NK-92 (cell line): ENCODE data around the gene NXN.
"Not testable (repeated sequence)": the region's sequence is repeated elsewhere in the genome, so short reads cannot be mapped to it uniquely, and the experiment has no call there.

Source experiments
- DNase-seq: peaks from one replicate; lab custom pipeline; 2025; ENCODE audit not compliant: unreplicated experiment; lab: John Stamatoyannopoulos, UW

The NXN gene

DNA sequence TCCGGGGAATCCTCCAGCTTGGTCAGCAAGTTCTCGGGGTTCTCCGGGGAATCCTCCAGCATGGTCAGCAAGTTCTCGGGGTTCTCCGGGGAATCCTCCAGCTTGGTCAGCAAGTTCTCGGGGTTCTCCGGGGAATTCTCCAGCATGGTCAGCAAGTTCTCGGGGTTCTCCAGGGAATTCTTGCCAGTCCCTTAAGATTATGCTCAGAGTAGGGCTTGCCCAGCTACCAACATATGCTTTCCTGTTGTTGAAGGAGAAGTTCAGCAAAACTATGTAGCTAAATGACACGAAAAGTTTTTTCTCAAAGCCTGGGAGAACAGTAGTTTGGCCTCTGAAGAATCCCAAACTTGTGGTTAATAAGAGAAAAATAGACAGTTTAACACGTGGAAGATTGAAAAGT lies 112.3 kb downstream of the NXN start:
- DNase-seq = not testable (repeated sequence)

DNA sequence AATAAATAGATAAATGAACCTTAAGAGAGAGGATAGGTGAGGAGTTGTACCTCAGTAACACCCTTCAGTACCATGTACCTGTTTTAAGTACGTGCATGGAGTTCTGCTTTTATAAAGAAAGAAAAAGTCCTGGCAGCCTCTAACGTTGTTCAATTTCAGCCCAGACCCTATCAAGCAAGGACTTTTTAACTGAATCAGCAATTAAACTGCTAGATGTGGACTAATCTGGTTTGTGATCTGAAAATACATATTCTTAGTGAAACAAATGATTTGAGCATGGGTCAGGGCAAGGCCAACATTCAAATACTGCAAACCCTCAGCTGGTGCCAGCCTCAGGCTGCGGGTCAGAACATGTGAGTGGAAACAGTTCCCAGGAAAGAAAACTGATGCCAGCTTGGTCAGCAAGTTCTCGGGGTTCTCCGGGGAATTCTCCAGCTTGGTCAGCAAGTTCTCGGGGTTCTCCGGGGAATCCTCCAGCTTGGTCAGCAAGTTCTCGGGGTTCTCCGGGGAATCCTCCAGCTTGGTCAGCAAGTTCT lies 112.9 kb downstream of the NXN start:
- DNase-seq = no peak

DNA sequence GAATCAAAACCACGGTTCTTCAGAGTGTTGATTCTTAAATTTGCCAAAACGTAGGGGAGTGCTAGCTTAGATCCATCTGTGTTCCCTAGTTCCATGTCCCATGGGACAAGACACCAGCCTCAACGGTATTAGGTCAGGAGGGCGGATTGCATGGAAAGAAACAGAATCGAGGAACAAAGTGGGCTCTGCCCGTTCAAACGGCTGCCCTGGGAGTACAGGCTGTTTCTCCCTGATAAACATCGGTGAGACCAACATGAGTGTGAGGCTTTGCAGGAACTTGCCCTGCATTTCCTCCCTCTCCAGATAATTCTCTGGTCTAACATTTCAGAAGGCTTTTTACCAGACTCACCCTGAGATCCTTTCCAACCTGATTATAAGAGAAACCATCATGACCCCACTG lies 115.3 kb downstream of the NXN start:
- DNase-seq = no peak

DNA sequence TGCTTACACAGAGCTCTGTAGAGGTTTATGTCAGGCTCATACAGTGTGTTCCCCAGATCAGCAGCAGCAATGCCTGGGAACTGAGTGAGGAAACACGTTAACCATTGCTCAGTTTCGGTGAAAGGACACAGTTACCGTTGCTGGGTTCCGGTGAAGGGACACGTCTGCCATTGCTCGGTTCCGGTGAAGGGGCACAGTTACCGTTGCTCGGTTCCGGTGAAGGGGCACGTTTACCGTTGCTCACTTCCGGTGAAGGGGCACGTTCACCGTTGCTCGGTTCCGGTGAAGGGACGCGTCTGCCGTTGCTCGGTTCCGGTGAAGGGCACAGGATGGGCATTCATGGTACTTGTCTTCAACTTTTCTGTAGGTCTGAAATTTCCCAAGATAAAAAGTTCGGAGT lies 115.7 kb downstream of the NXN start:
- no peak for DNase-seq

DNA sequence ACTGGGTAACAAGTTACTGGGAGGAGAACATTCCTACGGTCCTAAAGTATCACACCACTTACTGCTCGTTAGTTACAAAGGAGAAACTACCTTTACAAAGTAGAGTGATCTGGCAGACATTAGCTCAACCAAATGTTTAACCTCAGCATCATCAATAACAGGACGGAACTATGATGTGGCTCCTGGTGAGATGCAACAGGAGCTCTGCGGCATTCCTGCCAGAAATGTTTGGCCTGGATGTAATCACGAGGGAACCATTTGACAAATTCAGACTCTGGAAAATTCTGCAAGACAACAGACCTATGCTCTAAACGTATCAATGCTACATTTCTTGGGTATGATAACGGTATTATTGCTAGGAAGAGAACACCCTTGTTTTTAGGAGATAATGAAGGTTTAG lies 117.0 kb downstream of the NXN start:
- DNase-seq = no peak

DNA sequence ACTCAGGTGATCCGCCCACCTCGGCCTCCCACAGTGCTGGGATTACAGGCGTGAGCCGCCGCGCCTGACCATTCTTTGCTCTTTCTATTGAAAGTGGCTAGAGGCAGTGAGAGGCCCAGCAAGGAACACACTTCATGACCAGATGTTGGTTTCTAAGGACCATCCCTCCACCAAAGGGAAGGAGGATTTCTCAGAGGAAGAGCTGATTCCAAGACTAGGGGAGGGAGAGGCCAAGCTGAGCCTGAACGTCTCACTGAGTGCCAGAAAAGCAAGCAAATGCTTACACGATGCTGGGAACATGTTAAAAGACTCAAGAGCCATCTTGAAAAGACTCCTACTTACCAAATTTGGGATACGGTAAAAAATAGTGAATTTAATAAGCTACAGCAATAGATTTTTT lies 118.2 kb downstream of the NXN start:
- DNase-seq = no peak

DNA sequence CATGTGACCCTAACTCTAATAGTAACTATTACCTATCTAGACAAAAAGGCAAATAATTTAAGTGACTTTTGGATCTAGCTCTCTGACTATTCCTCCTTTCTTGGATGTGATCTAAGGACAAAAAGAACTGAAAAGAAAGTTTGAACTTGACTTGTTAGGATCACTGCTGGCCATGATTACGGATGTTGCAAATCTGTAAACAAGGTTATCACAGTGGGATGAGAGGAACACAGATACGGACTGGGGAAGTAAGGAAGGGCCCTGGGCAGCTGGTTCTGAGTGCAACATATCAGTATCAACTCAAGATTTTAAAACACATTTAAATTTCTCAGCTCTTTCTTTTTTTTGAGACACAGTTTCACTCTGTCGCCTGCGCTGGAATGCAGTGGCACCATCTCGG lies 118.8 kb downstream of the NXN start:
- DNase-seq = no peak

DNA sequence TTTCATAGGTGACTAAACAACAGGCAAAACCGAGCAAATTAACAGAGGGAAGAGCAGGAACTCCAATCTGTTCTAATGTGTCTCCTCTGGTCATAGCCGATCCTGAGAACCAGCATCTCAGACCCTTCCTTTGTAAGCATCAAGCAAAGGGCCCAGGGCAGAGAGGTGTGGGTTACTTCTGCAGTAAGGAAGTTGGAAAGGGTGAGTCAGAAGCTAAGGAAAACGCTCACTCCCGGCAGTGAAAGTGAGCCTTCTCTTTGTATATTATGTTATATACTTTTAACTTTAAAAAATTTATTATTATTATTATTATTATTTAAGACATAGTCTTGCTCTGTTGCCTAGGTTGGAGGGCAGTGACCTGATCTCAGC lies 119.8 kb downstream of the NXN start:
- DNase-seq = no peak

DNA sequence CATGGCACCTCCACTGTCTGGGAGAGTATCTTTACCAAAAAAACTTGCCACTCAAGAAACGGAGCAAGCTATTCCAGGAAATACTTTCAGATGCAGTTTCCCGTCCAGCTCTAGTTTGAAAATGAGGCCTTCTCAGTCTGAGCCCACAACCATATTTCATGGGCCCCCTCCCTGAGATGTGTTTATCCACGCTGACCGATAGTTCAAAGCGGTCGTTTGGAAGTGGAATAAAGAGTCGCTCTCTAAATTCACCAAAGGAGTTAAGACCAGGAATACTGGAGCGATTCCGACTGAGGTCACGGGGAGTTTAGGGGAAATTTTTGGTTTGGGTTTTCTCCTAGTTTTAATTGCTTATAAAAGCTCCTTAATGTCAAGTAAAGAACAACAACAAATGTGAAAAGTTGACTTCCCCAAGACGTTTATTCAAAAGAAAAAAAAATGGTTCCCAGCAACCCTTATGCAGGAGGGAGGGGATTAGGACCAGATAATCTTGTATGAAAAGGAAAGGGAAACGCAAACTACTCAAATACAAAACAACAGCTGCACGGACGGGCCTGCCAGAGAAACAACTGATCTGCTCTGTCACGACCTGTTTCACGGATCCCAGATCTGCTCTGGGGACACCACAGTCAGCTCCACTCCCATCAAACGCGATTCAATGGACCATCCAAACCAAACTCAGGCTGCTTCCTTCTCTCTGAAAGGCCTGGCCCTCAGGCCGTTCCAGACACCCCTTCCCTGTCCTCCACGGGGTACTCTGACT lies 120.3 kb downstream of the NXN start:
- DNase-seq = no peak

DNA sequence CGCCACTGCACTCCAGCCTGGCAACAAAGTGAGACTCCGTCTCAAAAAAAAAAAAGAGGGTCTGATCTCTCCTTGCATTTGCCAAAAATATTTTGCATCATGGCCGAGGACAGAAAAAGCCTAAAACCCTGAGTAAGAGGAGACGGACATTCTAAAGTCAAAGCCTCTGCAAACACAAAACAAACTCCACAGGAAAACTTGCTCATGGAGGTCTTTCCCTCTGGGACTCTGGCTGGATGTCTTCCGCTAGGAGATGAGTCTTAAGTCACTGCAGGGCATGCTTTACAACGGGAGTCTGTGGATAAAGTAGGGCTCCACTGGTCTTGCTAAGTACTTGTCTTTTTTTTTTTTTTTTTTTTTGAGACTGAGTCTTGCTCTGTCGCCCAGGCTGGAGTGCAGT lies 123.4 kb downstream of the NXN start:
- DNase-seq = no peak

DNA sequence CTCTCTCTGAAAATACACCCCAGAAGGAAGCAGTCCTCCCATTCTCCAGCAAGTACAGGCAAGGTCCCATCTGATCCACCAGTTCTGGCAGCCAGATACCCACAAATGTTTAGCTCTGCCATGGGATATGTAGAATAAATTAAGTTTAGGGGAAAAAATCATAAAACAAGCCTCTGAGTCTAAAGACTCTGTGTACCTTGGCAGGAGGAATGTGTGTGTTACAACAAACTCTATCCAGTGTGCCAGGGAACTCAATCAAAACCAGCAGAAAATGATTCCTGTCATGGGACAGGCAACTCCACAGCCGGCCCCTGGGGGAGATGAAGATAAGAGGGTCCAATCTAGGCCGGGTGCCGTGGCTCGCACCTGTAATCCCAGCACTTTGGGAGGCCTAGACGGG lies 124.0 kb downstream of the NXN start:
- no peak for DNase-seq

DNA sequence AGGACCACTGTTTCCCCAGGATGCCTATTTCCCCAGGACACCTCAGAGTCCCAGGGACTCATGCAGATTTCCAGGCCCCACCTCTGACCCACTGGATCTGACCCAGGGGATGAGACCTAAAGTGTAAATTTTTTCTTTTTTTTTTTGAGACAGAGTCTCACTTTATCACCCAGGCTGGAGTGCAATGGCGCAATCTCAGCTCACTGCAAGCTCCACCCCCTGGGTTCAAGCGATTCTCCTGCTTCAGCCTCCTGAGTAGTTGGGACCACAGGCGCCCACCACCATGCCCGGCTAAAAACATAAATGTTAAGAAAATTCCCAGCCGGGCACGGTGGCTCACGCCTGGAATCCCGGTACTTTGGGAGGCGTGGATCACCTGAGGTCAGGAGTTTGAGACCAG lies 126.7 kb downstream of the NXN start:
- DNase-seq = not testable (repeated sequence)

DNA sequence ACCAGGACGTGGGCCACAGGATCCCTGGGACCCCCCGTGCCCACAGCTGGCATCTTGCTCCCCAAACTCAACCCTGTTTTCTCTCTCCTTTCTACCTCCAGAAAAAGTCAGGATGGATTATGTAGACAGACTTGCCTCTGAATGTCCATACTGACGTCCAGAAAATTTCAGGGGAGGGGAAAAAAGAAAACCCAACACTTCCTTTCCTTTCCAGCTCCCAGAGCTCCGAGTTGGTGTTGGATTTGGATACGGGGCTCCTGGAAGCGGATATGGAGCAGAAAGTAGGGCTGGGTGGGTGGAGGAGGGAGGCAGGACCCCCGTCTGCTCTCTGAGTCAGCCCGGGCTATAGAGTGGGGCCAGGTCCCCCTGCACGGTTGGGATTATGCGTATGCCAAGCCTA lies 127.2 kb downstream of the NXN start:
- no peak for DNase-seq

DNA sequence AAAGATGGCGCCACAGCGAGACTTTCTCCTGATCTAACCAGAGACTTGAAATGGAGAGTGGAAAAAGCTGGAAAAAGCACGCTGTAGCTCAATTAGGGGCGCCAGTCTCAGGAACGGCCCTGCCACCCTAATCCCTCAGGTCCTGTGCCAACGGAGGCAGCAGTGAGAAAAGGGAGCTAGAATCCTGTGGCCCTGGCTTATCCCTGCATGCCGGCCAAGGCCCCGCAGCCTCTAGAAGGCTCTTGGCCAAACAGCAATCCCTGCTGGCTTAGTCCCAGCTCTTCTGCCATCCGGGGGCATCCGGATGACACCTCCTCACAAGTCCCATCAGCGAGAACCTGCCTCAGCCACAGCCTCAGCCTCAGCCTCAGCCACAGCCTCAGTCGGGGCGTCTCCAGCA lies 127.7 kb downstream of the NXN start:
- DNase-seq = no peak

DNA sequence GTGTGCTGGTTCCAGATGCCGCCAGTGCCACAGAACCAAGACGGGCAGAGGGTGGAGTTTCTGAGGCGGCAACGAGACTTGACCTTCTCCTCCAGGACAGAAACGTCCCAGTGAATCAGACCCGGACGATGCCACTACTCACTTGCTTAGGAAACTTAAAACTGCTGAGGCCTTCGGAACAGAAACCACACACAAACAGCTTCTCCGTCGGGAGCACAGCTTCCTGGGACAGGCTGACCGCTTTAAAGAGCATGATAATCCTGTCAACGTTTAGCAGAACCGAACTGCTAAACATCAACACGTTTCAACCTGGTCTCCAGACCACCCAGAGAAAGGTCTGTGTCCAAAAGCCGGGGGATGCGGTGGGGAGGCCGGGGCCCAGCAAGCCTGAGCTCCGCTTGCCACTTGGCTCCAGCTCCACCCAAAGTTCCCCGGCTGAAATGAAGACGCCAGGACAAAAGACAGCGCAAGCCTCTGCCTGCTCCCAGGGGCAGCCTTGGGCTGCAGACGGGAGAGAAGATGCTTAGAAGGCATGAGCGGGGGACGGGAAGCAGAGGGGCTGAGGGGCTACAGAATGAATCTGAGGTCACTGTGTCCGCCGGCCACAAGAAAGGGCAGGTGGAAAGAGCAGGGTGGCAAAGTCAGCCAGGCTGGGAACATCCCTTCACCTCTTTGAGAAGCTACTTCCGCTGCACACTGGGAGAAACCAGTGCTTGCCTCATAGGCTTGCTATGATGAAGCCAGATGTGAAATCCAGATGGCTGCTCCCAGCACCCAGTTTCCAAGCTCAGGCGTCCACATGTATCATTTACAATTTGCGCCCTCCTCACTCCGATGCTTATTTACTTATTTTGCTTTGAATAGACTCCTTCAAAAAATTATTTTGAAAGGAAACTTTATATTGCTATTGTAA lies 128.5 kb downstream of the NXN start:
- DNase-seq = no peak

DNA sequence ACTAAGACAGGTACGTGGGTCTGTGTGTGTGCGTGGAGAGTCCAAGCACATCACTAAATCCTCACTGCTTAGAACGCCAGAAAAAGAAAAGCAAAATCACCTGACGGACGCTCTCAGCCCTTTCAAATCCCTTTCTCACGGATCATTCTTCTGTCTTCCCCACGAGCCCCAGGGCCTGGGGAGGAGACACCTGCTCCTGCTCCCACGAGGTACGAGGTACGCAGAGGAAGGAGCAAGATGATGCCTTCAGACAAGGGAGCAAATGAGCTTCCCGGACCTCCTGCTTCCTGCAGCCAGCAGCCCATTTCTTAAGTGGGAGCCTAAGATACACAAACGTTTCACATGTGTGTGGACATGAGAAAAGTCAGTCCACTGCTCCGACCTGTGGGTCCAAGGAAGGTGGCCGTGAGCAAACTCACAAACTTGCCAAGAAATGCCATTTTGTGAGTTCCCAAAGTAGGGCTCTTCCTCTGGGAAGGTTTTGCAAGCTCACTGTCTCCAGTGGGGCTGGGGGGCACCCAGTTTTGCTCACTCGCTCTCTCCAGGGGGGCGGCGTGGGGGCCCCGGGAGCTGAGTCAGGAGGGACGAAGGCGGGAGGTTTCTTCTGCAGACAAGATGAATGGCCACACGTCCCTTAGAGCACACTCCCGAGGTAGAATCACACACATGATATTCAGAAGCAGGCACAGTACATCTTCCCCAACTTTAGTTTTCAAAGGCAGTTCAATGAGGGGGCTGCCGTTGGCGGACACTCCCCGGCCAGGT lies 129.3 kb downstream of the NXN start:
- no peak for DNase-seq

DNA sequence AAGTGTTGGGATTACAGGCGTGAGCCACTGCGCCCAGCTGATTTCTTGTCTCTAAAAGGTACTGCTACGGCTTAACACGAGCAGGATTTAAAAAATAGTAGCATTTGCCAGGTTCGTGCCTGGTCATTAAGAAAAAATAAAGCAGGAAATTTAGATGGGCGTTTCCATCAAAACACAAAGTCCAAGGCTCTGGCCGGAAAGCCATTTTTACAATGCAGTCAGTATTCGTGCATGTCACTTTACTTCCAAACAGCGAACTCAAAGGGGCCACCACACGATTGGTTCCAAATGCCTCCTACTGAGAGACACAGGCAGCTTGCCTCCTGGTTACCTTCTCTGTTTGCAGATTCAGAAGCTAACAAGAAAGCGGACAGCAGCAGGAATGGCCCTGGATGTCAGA lies 131.2 kb downstream of the NXN start:
- no peak for DNase-seq

DNA sequence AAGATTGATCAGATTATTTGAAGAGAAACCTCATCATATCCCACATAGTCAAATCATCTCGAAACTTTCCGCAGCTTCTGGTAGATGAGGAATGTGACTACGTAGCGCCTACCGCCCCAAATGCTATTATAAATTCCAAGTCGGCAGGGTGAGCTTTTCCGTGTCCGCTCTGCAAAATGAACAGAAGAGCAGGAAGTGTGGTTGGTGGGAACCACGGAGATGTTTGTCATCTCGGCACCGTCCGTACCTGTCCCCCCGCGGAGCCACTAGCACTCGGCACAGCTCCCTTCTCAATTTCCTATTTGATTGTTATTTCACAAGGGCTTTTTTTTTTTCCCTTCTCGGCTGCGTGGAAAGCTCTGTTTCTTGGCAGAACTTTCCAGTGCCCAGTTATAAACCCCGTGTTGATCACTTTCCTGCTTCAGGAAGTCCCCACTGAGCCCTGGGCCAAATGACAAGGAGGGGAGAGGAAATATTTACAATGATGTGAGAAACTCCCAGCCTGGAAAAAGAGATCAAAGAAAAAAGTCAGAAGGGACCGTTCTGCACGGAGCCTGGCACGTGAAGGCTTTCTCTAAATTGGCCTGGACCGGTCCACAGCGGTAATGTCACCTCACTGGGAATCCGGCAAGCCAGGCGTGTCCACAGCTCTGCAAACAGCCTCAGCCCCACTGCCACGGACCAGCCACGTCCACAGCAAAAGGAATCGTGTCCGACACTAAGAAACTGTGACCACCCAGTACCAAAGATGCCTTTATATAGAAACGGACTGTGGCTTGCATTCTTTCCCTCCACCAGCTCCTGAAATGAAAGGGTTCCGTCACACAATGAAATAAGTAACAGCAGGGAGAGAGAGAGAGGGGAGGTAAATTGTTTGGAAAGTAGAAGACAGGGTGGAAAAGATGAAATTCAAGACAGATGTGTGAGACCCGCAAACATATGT lies 132.4 kb downstream of the NXN start:
- DNase-seq = no peak

DNA sequence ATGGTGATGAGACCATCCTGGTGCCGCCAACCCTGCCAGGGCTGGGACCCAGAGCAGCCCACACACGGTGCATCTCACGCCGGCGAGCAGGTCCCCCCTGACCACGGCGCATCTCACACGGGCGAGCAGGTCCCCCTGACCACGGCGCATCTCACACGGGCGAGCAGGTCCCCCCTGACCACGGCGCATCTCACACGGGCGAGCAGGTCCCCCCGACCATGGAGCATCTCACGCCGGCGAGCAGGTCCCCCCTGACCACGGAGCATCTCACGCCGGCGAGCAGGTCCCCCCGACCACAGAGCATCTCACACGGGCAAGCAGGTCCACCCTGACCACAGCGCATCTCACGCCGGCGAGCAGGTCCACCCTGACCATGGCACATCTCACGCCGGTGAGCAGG lies 138.3 kb downstream of the NXN start:
- DNase-seq = no peak

DNA sequence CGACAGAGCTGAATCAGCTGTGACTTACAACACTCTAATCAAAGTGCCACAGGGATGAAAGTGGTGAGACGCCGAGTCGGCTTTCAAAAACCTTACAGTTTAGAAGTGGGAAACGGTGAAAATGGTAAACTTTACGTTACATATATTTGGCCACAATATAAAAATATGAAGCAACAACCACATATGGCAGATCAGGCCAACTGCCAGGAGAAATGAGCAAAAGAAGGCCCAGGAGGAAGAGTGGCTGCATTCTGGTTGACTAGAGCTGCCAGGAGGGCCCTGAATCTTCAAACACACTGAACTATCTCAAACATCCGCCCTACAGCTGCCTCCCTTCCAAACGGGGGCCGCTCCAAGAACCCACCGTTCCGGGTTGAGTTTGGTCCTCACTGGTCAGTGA lies 141.1 kb downstream of the NXN start:
- no peak for DNase-seq
